Measurements from ENCODE around the gene STX4. TPM values are rescaled to one million over a fixed set of nuclear protein-coding genes. Genes with fewer than 3 reads are reported as not detected.

Gene STX4
- total RNA-seq, 1 experiment from 2014 or later = 32.3 TPM

GRCh38 chr16:31086629-31086906, 53.2 kb downstream of the STX4 start:
- Histone ChIP-seq H2AFZ (ENCODE audit: low read length) (no peak overlapping the region), H2AK5ac (ENCODE audit: insufficient read length, low read length) (no peak overlapping the region), H3K23me2 (ENCODE audit: insufficient read length, low read depth, low read length, poor library complexity, severe bottlenecking) (no peaks in the 10 kb centered on the region), H3K4me2 (ENCODE audit: insufficient read depth, insufficient read length, low read length) (no peak overlapping the region), H2BK15ac (ENCODE audit: low read depth, low read length) (no peak overlapping the region), H4K20me1 (ENCODE audit: control insufficient read depth, insufficient read depth, insufficient read length) (no peaks in the 10 kb centered on the region), H3K9me3 (ENCODE audit: control insufficient read depth, low read depth, low read length) (no peaks in the 10 kb centered on the region), H2BK20ac (ENCODE audit: low read depth, low read length, poor library complexity, severe bottlenecking) (no peak overlapping the region), H4K91ac (ENCODE audit: insufficient read length, low read depth, low read length) (no peak overlapping the region), H4K8ac (replicated peaks; ENCODE audit: insufficient read length, low read depth, low read length) (no peak overlapping the region), H3K4me1 (ENCODE audit: insufficient read depth, low read length) (no peaks in the 10 kb centered on the region), H2BK120ac (ENCODE audit: low read depth, low read length, poor library complexity, severe bottlenecking) (no peak overlapping the region), H3K79me1 (ENCODE audit: insufficient read depth, low read depth, low read length, poor library complexity, severe bottlenecking) (peaks cover 2% of the 10 kb centered on the region), H3K56ac (ENCODE audit: insufficient read length, low read depth, low read length) (no peak overlapping the region), H3K23ac (ENCODE audit: insufficient read length, low read depth, low read length) (no peak overlapping the region), H3K14ac (ENCODE audit: insufficient read depth, low read length) (no peak overlapping the region), H3K4ac (ENCODE audit: low read depth, low read length) (no peak overlapping the region), H2BK5ac (ENCODE audit: insufficient read length, low read length) (no peak overlapping the region), H3K27me3 (ENCODE audit: insufficient read depth, low read length) (no peaks in the 10 kb centered on the region), H3K9ac (ENCODE audit: extremely low read depth, insufficient read length, low read length) (no peak overlapping the region), H3K27ac (ENCODE audit: insufficient read length, low read depth, low read length) (no peak overlapping the region), H3K18ac (ENCODE audit: insufficient read length, low read depth, low read length) (no peak overlapping the region), H3T11ph (ENCODE audit: low read length) (no peak overlapping the region), H2BK12ac (ENCODE audit: insufficient read length, low read depth, low read length) (no peak overlapping the region), H4K5ac (ENCODE audit: insufficient read length, low read depth, low read length) (no peak overlapping the region), H3K79me2 (ENCODE audit: insufficient read depth, low read length) (no peaks in the 10 kb centered on the region)
- Mint-ChIP-seq H3K36me3 (ENCODE audit: insufficient read depth in 1 of 3, low read depth in 3 of 3) (peaks cover 7 to 33% (median 29%) of the 10 kb centered on the region in 3 experiments; a peak in 6 of 7 replicates), H3K27ac (no peak overlapping the region; a peak in 1 of 7 replicates), H3K4me3 (no peak overlapping the region), H3K4me1 (peaks cover 0 to 3% of the 10 kb centered on the region in 2 experiments; a peak in 1 of 4 replicates), H3K27me3 (ENCODE audit: low read depth) (no peaks in the 10 kb centered on the region), H3K9me3 (no peaks in the 10 kb centered on the region)
- DNase-seq = no peak
- no CpG with 5 or more reads among the region's 6 CpGs for WGBS (ENCODE audit: extremely low coverage, insufficient read length, low lambda C conversion rate)
- TF ChIP-seq, protein P1, sequence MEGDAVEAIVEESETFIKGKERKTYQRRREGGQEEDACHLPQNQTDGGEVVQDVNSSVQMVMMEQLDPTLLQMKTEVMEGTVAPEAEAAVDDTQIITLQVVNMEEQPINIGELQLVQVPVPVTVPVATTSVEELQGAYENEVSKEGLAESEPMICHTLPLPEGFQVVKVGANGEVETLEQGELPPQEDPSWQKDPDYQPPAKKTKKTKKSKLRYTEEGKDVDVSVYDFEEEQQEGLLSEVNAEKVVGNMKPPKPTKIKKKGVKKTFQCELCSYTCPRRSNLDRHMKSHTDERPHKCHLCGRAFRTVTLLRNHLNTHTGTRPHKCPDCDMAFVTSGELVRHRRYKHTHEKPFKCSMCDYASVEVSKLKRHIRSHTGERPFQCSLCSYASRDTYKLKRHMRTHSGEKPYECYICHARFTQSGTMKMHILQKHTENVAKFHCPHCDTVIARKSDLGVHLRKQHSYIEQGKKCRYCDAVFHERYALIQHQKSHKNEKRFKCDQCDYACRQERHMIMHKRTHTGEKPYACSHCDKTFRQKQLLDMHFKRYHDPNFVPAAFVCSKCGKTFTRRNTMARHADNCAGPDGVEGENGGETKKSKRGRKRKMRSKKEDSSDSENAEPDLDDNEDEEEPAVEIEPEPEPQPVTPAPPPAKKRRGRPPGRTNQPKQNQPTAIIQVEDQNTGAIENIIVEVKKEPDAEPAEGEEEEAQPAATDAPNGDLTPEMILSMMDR (conservative IDR thresholded peaks at IDR 0.05) = no peak
